Mesothelial cell of epicardium (in vitro differentiated cells): ENCODE data around the gene FAM222A. TPM values are rescaled to one million over a fixed set of nuclear protein-coding genes. Genes with fewer than 3 reads are reported as not detected.
A peak's percentile ranks its signal among the peaks of the same experiment; 100 is the strongest.

ENCODE experiments used
- DNase-seq, 2 experiments: peaks; one replicate each; pipeline ENCODE4 v3.0.0; 2021; ENCODE audit warnings: low spot score in 2 of 2; ENCODE audit not compliant: unreplicated experiment in 2 of 2
- H3K27ac Mint-ChIP-seq: 2 replicates; pipeline ENCODE4 v1.8.0; 2021; ENCODE audit warnings: mixed read lengths
- H3K27me3 Mint-ChIP-seq: 2 replicates; pipeline ENCODE4 v1.8.0; 2021; ENCODE audit warnings: low read depth, mixed read lengths
- H3K36me3 Mint-ChIP-seq: 2 replicates; pipeline ENCODE4 v1.8.0; 2021; ENCODE audit warnings: mixed read lengths
- H3K4me1 Mint-ChIP-seq: 2 replicates; pipeline ENCODE4 v1.8.0; 2021; ENCODE audit warnings: mixed read lengths
- H3K4me3 Mint-ChIP-seq: 2 replicates; pipeline ENCODE4 v1.8.0; 2021; ENCODE audit warnings: mild to moderate bottlenecking, moderate library complexity, mixed read lengths
- H3K9me3 Mint-ChIP-seq: 2 replicates; pipeline ENCODE4 v1.8.0; 2021; ENCODE audit warnings: mixed read lengths
- total RNA-seq: library from RNA; stranded (reverse); gene quantifications from 3 replicates; pipeline ENCODE4 v1.2.1, GENCODE V29; 2021
- TF ChIP-seq, protein P1 (sequence below): fragments of 200-600 bp; sonication (generic); IDR thresholded peaks from one replicate; pipeline ENCODE4 v1.5.0; 2021; ENCODE audit warnings: antibody characterized with exemption; ENCODE audit not compliant: unreplicated experiment

Gene FAM222A
- total RNA-seq: 1.1 to 1.9 TPM (median 1.6 TPM) in 3 replicates

- H3K4me1 Mint-ChIP-seq: peaks cover 6% of the 10 kb centered on the region
- H3K27ac Mint-ChIP-seq: no peak within 1 kb of the TSS
- no peaks in the 10 kb centered on the region for H3K9me3 Mint-ChIP-seq
- H3K27me3 Mint-ChIP-seq: peaks cover 79% of the 10 kb centered on the region
- H3K4me3 Mint-ChIP-seq: peak within 1 kb of the TSS; percentile 67
- no peaks in the 10 kb centered on the region for H3K36me3 Mint-ChIP-seq
- peak; percentile 94 to 97 for DNase-seq
- TF ChIP-seq, protein P1, sequence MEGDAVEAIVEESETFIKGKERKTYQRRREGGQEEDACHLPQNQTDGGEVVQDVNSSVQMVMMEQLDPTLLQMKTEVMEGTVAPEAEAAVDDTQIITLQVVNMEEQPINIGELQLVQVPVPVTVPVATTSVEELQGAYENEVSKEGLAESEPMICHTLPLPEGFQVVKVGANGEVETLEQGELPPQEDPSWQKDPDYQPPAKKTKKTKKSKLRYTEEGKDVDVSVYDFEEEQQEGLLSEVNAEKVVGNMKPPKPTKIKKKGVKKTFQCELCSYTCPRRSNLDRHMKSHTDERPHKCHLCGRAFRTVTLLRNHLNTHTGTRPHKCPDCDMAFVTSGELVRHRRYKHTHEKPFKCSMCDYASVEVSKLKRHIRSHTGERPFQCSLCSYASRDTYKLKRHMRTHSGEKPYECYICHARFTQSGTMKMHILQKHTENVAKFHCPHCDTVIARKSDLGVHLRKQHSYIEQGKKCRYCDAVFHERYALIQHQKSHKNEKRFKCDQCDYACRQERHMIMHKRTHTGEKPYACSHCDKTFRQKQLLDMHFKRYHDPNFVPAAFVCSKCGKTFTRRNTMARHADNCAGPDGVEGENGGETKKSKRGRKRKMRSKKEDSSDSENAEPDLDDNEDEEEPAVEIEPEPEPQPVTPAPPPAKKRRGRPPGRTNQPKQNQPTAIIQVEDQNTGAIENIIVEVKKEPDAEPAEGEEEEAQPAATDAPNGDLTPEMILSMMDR: no peak
These were observed at the start of gene FAM222A for GRCh38 chr12:109713187-109714070. TSS of gene FAM222A (plus strand) at chr12:109713825. CDS start at chr12:109744147, 30,322 bp downstream.

DNA sequence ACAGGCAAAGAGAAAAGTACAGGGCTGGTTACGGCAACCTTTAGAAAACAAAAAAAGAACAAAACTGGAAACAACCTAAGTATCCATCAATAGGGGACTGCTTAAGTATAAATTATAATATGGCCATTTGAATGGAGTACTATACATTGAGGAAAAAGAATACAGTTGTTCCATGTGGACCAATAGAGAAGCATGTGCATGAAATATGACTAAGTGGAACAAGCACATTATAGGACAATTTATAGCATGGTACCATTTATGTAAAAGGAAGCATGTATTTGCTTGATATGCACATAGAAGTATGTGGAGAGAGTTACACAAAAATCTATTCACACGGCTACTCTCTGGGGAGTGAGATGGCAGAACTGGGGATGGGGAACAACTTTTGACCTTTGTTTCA, 49.2 kb upstream of the FAM222A start:
- TF ChIP-seq, protein P1: no peak
- Mint-ChIP-seq H3K36me3 (no peaks in the 10 kb centered on the region), H3K4me3 (no peak overlapping the region), H3K27ac (no peak overlapping the region), H3K4me1 (no peaks in the 10 kb centered on the region), H3K27me3 (peaks cover 32% of the 10 kb centered on the region), H3K9me3 (no peaks in the 10 kb centered on the region)
- DNase-seq: no peak

GRCh38 chr12:109666068-109666467, 47.6 kb upstream of the FAM222A start:
- Mint-ChIP-seq H3K4me1 (peaks cover 2% of the 10 kb centered on the region), H3K27ac (no peak overlapping the region), H3K27me3 (peaks cover 45% of the 10 kb centered on the region), H3K36me3 (no peaks in the 10 kb centered on the region), H3K4me3 (no peak overlapping the region), H3K9me3 (no peaks in the 10 kb centered on the region)
- no peak for DNase-seq
- TF ChIP-seq, protein P1: no peak

- no peaks in the 10 kb centered on the region for H3K9me3 Mint-ChIP-seq
- TF ChIP-seq, protein P1: no peak
- H3K27ac Mint-ChIP-seq: no peak overlapping the region
- no peaks in the 10 kb centered on the region for H3K36me3 Mint-ChIP-seq
- H3K4me1 Mint-ChIP-seq: peaks cover 2% of the 10 kb centered on the region
- no peak for DNase-seq
- peaks cover 52% of the 10 kb centered on the region for H3K27me3 Mint-ChIP-seq
- H3K4me3 Mint-ChIP-seq: no peak overlapping the region
These were observed 42.9 kb upstream of the FAM222A start for GRCh38 chr12:109670731-109671130.

- no peak for DNase-seq
- TF ChIP-seq, protein P1: no peak
- Mint-ChIP-seq H3K27ac (no peak overlapping the region), H3K9me3 (no peaks in the 10 kb centered on the region), H3K4me3 (no peak overlapping the region), H3K36me3 (no peaks in the 10 kb centered on the region), H3K27me3 (peaks cover 48% of the 10 kb centered on the region), H3K4me1 (peaks cover 2% of the 10 kb centered on the region)
These were observed 42.1 kb upstream of the FAM222A start for GRCh38 chr12:109671502-109671901.
